DOHH2 (cell line): ENCODE data around the gene TP53BP2.

Experiments used
- H3F3A ChIP-seq: fragments of 200-600 bp; sonication (generic), shearing (Covaris generic); 2 replicates; pipeline ENCODE4 v1.6.0; 2016; ENCODE audit warnings: antibody characterized with exemption, mild to moderate bottlenecking; ENCODE audit not compliant: control insufficient read depth, insufficient read depth
- H3K27ac ChIP-seq: fragments of 200-600 bp; sonication (generic); 2 replicates; pipeline ENCODE4 v1.5.1; 2014; ENCODE audit warnings: low read depth, mild to moderate bottlenecking, low read length, moderate library complexity
- H3K27me3 ChIP-seq: fragments of 200-600 bp; sonication (generic); 2 replicates; pipeline ENCODE4 v1.6.1; 2014; ENCODE audit warnings: mild to moderate bottlenecking, low read length, mixed read lengths; ENCODE audit not compliant: control insufficient read depth
- H3K36me3 ChIP-seq: fragments of 200-600 bp; sonication (generic); 2 replicates; pipeline ENCODE4 v1.6.1; 2014; ENCODE audit warnings: mild to moderate bottlenecking, low read length, moderate library complexity, mixed read lengths; ENCODE audit not compliant: control insufficient read depth
- H3K4me1 ChIP-seq: fragments of 200-600 bp; sonication (generic); 2 replicates; pipeline ENCODE4 v1.6.1; 2014; ENCODE audit warnings: mild to moderate bottlenecking, low read length, mixed read lengths; ENCODE audit not compliant: control insufficient read depth
- H3K4me2 ChIP-seq: fragments of 200-600 bp; sonication (generic); 2 replicates; pipeline ENCODE4 v1.6.0; 2014; ENCODE audit warnings: mild to moderate bottlenecking, low read length, moderate library complexity
- H3K4me3 ChIP-seq: fragments of 200-600 bp; sonication (generic); 2 replicates; pipeline ENCODE4 v1.5.1; 2014; ENCODE audit warnings: mild to moderate bottlenecking, low read length, mixed read lengths
- H3K79me2 ChIP-seq: fragments of 200-600 bp; sonication (generic); 2 replicates; pipeline ENCODE4 v1.6.1; 2014; ENCODE audit warnings: mild to moderate bottlenecking, low read length, mixed read lengths; ENCODE audit not compliant: control insufficient read depth
- H3K9me2 ChIP-seq: fragments of 200-600 bp; sonication (generic); replicated peaks from 2 replicates; pipeline ENCODE4 v1.6.1; 2014; ENCODE audit warnings: mild to moderate bottlenecking, low read length, mixed read lengths; ENCODE audit not compliant: control insufficient read depth
- H3K9me3 ChIP-seq: fragments of 200-600 bp; sonication (generic); 2 replicates; pipeline ENCODE4 v1.6.1; 2014; ENCODE audit warnings: antibody characterized with exemption, low read length, mixed read lengths; ENCODE audit not compliant: control insufficient read depth, insufficient read depth
- H4K20me1 ChIP-seq: fragments of 200-600 bp; sonication (generic); 2 replicates; pipeline ENCODE4 v1.6.0; 2014; ENCODE audit warnings: low read depth, mild to moderate bottlenecking, antibody characterized with exemption, low read length, moderate library complexity; ENCODE audit not compliant: control insufficient read depth, insufficient read depth
- CTCF ChIP-seq: fragments of 200-600 bp; sonication (generic); IDR thresholded peaks from one replicate; pipeline ENCODE4 v1.5.1; 2014; ENCODE audit warnings: antibody characterized with exemption, mild to moderate bottlenecking, low read depth, low read length; ENCODE audit not compliant: poor library complexity, severe bottlenecking
- EZH2phosphoT487 ChIP-seq: fragments of 200-600 bp; sonication (generic); IDR thresholded peaks from 2 replicates; pipeline ENCODE4 v1.6.1; 2017; ENCODE audit warnings: borderline replicate concordance, mild to moderate bottlenecking, antibody characterized with exemption, low read length, moderate library complexity, mixed read lengths

Gene TP53BP2

DNA sequence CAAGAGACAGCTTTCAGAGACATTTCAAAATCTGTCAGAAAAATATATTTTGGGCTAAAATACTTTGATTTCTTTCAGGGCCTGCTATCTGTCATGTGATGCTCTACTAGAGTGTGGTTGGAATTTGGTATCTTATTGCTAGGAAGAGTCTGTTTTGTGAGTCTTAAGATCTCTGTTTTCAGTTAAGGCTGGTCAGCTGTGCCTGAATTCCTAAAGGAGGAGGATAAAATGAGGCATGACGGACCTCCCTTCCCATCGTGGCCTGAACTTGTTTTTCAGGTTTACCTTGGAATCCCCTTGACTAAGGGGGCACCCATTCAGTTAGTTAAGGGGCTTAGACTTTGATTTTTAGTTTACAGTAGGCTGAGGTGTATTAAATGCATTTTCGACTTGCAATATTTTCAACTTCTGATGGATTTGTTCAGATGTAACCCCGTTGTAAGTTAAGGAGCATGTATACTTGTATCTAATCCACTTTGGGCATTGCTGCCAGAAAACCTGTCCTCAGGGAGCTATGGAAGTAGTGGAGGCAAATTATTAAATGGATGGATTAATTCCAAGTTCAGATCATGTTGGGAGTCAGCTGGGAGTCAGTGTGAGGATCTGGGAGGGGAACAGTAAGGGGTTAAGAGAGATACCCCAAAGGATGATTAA, 115.1 kb downstream of the TP53BP2 start:
- Histone ChIP-seq H3K9me2 (no peaks in the 10 kb centered on the region), H3K4me1 (no peaks in the 10 kb centered on the region), H3K4me2 (no peak overlapping the region), H4K20me1 (no peaks in the 10 kb centered on the region), H3K79me2 (no peaks in the 10 kb centered on the region), H3K27me3 (no peaks in the 10 kb centered on the region), H3F3A (no peaks in the 10 kb centered on the region), H3K9me3 (no peaks in the 10 kb centered on the region), H3K4me3 (no peak overlapping the region), H3K36me3 (no peaks in the 10 kb centered on the region), H3K27ac (no peak overlapping the region)
- no peak for TF ChIP-seq EZH2phosphoT487
- TF ChIP-seq CTCF: no peak

DNA sequence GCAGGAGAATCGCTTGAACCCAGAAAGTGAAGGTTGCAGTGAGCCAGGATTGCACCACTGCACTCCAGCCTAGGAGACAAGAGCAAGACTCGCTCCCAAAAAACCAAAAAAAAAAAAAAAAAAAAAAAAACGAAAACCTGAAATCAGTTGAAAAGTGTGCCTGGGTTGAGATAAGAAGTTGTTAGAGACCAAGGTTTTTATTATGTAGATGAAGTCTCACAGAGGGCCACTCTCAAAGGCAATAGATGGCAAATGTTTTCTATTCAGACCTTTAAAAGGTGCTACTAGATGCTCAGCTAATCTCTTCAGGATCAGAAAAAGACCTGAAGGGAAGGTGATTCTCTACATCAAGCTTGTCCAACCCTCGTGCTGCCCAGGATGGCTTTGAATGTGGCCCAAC, 115.8 kb downstream of the TP53BP2 start:
- no peaks in the 10 kb centered on the region for H3K79me2 ChIP-seq
- no peaks in the 10 kb centered on the region for H3K36me3 ChIP-seq
- H3K27ac ChIP-seq: no peak overlapping the region
- H3K4me2 ChIP-seq: no peak overlapping the region
- H3K9me3 ChIP-seq: no peaks in the 10 kb centered on the region
- no peak overlapping the region for H3K4me3 ChIP-seq
- H4K20me1 ChIP-seq: no peaks in the 10 kb centered on the region
- H3K4me1 ChIP-seq: no peaks in the 10 kb centered on the region
- TF ChIP-seq CTCF: no peak
- no peak for TF ChIP-seq EZH2phosphoT487
- no peaks in the 10 kb centered on the region for H3K27me3 ChIP-seq
- no peaks in the 10 kb centered on the region for H3K9me2 ChIP-seq
- no peaks in the 10 kb centered on the region for H3F3A ChIP-seq
